PC-9 (cell line): ENCODE measurements around the gene ZDHHC19. TPM values are rescaled to one million over a fixed set of nuclear protein-coding genes. Genes with fewer than 3 reads are reported as not detected.

Experiments
- BruUV-seq: library from RNA; stranded (reverse); fragments of 400-500 nt; replicated peaks from 2 replicates; lab custom pipeline; 2021; lab: Mats Ljungman, UMichigan
- CTCF ChIA-PET: fragments of 300-600 bp; sonication (Branson Sonifier 250); formaldehyde crosslinking; loops from one replicate; lab custom pipeline; 2022; ENCODE audit warnings: antibody characterized with exemption; lab: Charles Lee
- POLR2A ChIA-PET: fragments of 300-600 bp; sonication (Branson Sonifier 250); formaldehyde crosslinking; loops from one replicate; lab custom pipeline; 2022; ENCODE audit warnings: antibody characterized with exemption; ENCODE audit not compliant: unreplicated experiment; lab: Charles Lee
- DNase-seq, 2 experiments: peaks; one replicate each; pipeline versions ENCODE4 v3.0.0 to v3.0.0-alpha.2; 2015 to 2022; ENCODE audit warnings: mixed read lengths in 1 of 2
- H2AFZ ChIP-seq: fragments of 200-600 bp; sonication (generic); 2 replicates; pipeline ENCODE4 v1.8.1; 2017; ENCODE audit warnings: antibody characterized with exemption
- H3F3A ChIP-seq: fragments of 200-600 bp; sonication (generic); 2 replicates; pipeline ENCODE4 v1.8.1; 2017; ENCODE audit warnings: antibody characterized with exemption, mild to moderate bottlenecking, low read depth; ENCODE audit not compliant: insufficient read depth
- H3K27ac ChIP-seq: fragments of 200-600 bp; sonication (generic); 2 replicates; pipeline ENCODE4 v1.6.1; 2016; ENCODE audit warnings: mixed run types
- H3K27me3 ChIP-seq: fragments of 200-600 bp; sonication (generic); 2 replicates; pipeline ENCODE4 v1.6.1; 2016; ENCODE audit warnings: low read depth, mixed run types; ENCODE audit not compliant: insufficient read depth
- H3K36me3 ChIP-seq: fragments of 200-600 bp; sonication (generic); 2 replicates; pipeline ENCODE4 v1.6.1; 2016; ENCODE audit warnings: low read depth, mixed run types
- H3K4me1 ChIP-seq: fragments of 200-600 bp; sonication (generic); replicated peaks from 2 replicates; pipeline ENCODE4 v1.6.1; 2016; ENCODE audit warnings: mixed run types; ENCODE audit not compliant: insufficient read depth
- H3K4me2 ChIP-seq: fragments of 200-600 bp; sonication (generic); 2 replicates; pipeline ENCODE4 v1.6.1; 2017; ENCODE audit warnings: mixed run types
- H3K4me3 ChIP-seq: fragments of 200-600 bp; sonication (generic); 2 replicates; pipeline ENCODE4 v1.6.1; 2016; ENCODE audit warnings: mixed run types
- H3K79me2 ChIP-seq: fragments of 200-600 bp; sonication (generic); 2 replicates; pipeline ENCODE4 v1.6.1; 2017; ENCODE audit warnings: low read depth, mixed run types
- H3K9me2 ChIP-seq: fragments of 200-600 bp; sonication (generic); 2 replicates; pipeline ENCODE4 v1.8.1; 2017; ENCODE audit warnings: mild to moderate bottlenecking; ENCODE audit not compliant: insufficient read depth
- H3K9me3 ChIP-seq: fragments of 200-600 bp; sonication (generic); 2 replicates; pipeline ENCODE4 v1.8.1; 2016; ENCODE audit warnings: low read depth; ENCODE audit not compliant: insufficient read depth
- H4K20me1 ChIP-seq: fragments of 200-600 bp; sonication (generic); 2 replicates; pipeline ENCODE4 v1.8.1; 2017; ENCODE audit not compliant: insufficient read depth
- EZH2 ChIP-seq: fragments of 200-600 bp; sonication (generic); IDR thresholded peaks from 2 replicates; pipeline ENCODE4 v1.8.0; 2017; ENCODE audit warnings: antibody characterized with exemption, low read depth
- intact Hi-C: fragments of 100-400 bp; cut with micrococcal nuclease; formaldehyde crosslinking; loops from one replicate; pipeline ENCODE4 v1.10.0; 2022; ENCODE audit not compliant: unreplicated experiment
- total RNA-seq: library from RNA; stranded (reverse); gene quantifications from 2 replicates; pipeline ENCODE4 v1.2.3, GENCODE V29; 2021
- TF ChIP-seq, protein P1 (sequence below): fragments of 200-600 bp; sonication (generic); conservative IDR thresholded peaks from 2 replicates; pipeline ENCODE4 v1.6.1; 2017; ENCODE audit warnings: mixed run types, antibody characterized with exemption, mild to moderate bottlenecking, moderate library complexity

The ZDHHC19 gene
- total RNA-seq, 1 experiment from 2014 or later = not detected

DNA sequence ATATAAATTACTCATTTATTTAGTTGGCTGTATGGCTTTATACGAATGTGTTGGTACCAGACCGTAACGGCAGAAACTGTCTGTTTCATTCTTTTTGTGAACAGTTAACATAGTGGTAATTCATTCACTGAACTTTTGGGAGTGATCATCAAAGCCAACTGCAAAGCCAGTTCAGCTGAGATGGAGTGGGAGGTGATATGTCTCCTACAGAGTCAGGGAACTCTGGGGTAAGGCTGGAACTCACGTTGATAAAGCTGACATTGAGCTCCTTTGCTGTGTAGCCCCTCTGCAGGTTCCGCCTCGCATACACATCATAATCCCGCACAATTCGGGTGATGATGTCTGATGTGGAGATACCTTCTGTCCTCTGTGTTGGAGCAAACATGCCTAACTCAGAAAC is 30.5 kb upstream of the ZDHHC19 start:
- Histone ChIP-seq H3K36me3 (peaks cover 21% of the 10 kb centered on the region), H3K9me3 (no peaks in the 10 kb centered on the region), H3K79me2 (no peaks in the 10 kb centered on the region), H3F3A (no peaks in the 10 kb centered on the region; the same call in 1 of the 2 replicates), H3K4me2 (no peak overlapping the region), H3K27me3 (no peaks in the 10 kb centered on the region), H3K4me3 (no peak overlapping the region), H3K27ac (no peak overlapping the region), H3K9me2 (no peaks in the 10 kb centered on the region), H4K20me1 (no peaks in the 10 kb centered on the region), H3K4me1 (no peaks in the 10 kb centered on the region), H2AFZ (no peak overlapping the region)
- POLR2A ChIA-PET = interaction anchor here (0.6 kb wide), 1 partner anchor 131 kb away, joined by 4 read pairs; no protein-coding TSS in a partner anchor
- CTCF ChIA-PET = no interaction called here
- DNase-seq = no peak
- intact Hi-C loops = no loop called here
- no TSS peak for BruUV-seq
- TF ChIP-seq, protein P1, sequence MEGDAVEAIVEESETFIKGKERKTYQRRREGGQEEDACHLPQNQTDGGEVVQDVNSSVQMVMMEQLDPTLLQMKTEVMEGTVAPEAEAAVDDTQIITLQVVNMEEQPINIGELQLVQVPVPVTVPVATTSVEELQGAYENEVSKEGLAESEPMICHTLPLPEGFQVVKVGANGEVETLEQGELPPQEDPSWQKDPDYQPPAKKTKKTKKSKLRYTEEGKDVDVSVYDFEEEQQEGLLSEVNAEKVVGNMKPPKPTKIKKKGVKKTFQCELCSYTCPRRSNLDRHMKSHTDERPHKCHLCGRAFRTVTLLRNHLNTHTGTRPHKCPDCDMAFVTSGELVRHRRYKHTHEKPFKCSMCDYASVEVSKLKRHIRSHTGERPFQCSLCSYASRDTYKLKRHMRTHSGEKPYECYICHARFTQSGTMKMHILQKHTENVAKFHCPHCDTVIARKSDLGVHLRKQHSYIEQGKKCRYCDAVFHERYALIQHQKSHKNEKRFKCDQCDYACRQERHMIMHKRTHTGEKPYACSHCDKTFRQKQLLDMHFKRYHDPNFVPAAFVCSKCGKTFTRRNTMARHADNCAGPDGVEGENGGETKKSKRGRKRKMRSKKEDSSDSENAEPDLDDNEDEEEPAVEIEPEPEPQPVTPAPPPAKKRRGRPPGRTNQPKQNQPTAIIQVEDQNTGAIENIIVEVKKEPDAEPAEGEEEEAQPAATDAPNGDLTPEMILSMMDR = no peak
- TF ChIP-seq EZH2 = no peak

DNA sequence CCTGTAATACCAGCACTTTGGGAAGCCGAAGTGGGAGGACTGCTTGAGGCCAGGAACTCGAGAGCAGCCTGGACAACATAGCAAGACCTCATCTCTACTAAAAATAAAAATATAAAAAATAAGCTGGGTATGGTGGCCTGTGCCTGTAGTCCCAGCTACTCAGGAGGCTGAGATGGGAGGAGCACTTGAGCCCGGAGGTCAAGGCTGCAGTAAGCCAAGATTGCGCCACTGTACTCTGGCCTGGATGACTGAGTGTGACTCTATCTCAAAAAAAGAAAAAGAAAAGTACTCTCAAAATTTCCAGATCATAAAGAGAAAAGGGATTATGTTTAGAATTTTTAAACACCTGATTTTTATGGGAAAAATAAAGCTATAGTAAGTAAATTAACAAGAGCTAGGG is 29.2 kb upstream of the ZDHHC19 start:
- no peak overlapping the region for H3K27ac ChIP-seq
- no peaks in the 10 kb centered on the region for H3K79me2 ChIP-seq
- H3K4me3 ChIP-seq = no peak overlapping the region
- no peak for DNase-seq
- H3F3A ChIP-seq = no peaks in the 10 kb centered on the region; the same call in 1 of the 2 replicates
- H3K9me2 ChIP-seq = no peaks in the 10 kb centered on the region
- H3K4me1 ChIP-seq = no peaks in the 10 kb centered on the region
- BruUV-seq = no TSS peak
- no peak overlapping the region for H2AFZ ChIP-seq
- H3K36me3 ChIP-seq = peaks cover 21% of the 10 kb centered on the region
- no peaks in the 10 kb centered on the region for H3K9me3 ChIP-seq
- H3K27me3 ChIP-seq = no peaks in the 10 kb centered on the region
- intact Hi-C loops = no loop called here
- ChIA-PET POLR2A (no interaction called here), CTCF (interaction anchor here (0.6 kb wide), 1 partner anchor 221 kb away, joined by 10 read pairs; no protein-coding TSS in a partner anchor)
- no peak overlapping the region for H3K4me2 ChIP-seq
- TF ChIP-seq, protein P1 = no peak
- TF ChIP-seq EZH2 = no peak
- H4K20me1 ChIP-seq = no peaks in the 10 kb centered on the region

DNA sequence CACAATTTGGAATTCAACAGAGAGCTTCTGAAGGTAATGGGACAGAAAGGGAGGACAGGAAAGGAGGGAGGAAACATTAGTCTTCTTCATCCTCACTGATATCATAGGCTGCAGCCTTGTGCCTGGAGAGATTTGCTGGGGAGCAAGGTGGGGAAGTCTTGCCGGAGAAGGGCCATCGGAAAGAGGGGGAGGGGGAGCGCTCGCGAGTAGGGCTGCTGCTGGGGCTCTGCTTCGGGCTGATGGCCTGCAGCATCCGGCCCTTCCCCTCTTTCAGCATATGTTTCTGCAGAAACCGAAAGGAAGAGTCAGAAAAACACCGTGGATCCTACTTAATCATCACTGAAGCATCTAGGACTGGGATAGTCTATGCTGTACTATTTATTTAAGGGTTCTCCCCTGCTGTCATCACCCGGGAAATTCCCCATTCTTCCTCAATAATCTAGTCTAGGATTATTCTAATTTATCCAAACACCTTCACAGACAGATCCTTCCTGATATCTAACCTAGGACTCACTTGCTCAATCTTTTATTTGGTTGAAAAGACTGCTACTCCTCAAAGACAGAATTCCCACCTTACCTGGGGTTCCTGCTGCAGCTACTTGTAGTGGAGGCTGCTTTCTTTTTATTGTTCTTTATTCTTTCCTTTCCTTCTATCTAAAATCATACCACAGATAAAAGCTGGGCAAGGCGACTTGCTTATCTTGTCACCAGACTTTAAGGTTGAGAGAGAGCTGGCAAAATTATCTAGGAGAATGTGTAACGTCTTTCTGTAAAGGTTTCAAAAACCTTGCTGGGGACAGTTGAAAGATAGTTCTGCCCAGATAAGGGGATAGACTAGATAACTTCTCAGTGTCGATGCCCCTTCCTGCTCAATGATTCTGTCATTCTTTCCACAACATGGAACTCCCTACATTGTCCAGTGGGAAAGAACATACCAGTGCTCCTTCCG is 27.7 kb upstream of the ZDHHC19 start:
- no peaks in the 10 kb centered on the region for H3K4me1 ChIP-seq
- H3K4me3 ChIP-seq = no peak overlapping the region
- POLR2A ChIA-PET = no interaction called here
- no peaks in the 10 kb centered on the region for H4K20me1 ChIP-seq
- H3K36me3 ChIP-seq = peaks cover 21% of the 10 kb centered on the region
- H3K27me3 ChIP-seq = no peaks in the 10 kb centered on the region
- no peak overlapping the region for H3K27ac ChIP-seq
- intact Hi-C loops = no loop called here
- no peaks in the 10 kb centered on the region; the same call in 1 of the 2 replicates for H3F3A ChIP-seq
- CTCF ChIA-PET = no interaction called here
- H3K9me2 ChIP-seq = no peaks in the 10 kb centered on the region
- no peak for DNase-seq
- H3K4me2 ChIP-seq = no peak overlapping the region
- no peaks in the 10 kb centered on the region for H3K79me2 ChIP-seq
- no peak overlapping the region for H2AFZ ChIP-seq
- BruUV-seq = no TSS peak
- TF ChIP-seq, protein P1 = no peak
- TF ChIP-seq EZH2 = no peak
- H3K9me3 ChIP-seq = no peaks in the 10 kb centered on the region
